NAMALWA (cell line): ENCODE data around the gene SAV1.
"Not testable (repeated sequence)": the region's sequence is repeated elsewhere in the genome, so short reads cannot be mapped to it uniquely, and the experiment has no call there.

Experiments used
- DNase-seq: peaks from one replicate; pipeline ENCODE4 v3.0.0-alpha.2; 2015; ENCODE audit warnings: low spot score

The SAV1 gene

GRCh38 chr14:50667996-50668825 lies at the start of gene SAV1:
TSS of gene SAV1 (minus strand) at chr14:50668306. CDS start at chr14:50667967, 339 bp downstream.
- peak; percentile 57 for DNase-seq

DNA sequence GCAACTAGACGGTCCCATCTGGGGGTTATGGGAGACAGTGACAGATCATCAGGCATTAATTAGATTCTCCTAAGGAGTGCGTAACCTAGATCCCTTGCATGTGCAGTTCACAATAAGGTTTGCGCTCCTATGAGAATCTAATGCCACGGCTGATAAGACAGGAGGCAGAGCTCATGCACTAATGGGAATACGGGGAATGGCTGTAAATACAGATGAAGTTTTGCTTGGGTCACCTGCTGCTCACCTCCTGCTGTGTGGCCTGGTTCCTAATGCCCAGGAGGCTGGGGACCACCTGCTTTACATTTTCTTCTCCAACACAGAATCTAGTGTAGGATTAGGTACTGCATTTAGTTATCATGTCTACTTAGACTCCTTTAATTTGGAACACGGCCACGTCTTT lies 49.7 kb upstream of the SAV1 start:
- DNase-seq = no peak

- peak; percentile 52 for DNase-seq
Measured at GRCh38 chr14:50714450-50715073, 46.5 kb upstream of the SAV1 start.

- no peak for DNase-seq
Measured at GRCh38 chr14:50711043-50711442, 42.9 kb upstream of the SAV1 start.

GRCh38 chr14:50705026-50705593 lies 37.0 kb upstream of the SAV1 start:
- no peak for DNase-seq

DNA sequence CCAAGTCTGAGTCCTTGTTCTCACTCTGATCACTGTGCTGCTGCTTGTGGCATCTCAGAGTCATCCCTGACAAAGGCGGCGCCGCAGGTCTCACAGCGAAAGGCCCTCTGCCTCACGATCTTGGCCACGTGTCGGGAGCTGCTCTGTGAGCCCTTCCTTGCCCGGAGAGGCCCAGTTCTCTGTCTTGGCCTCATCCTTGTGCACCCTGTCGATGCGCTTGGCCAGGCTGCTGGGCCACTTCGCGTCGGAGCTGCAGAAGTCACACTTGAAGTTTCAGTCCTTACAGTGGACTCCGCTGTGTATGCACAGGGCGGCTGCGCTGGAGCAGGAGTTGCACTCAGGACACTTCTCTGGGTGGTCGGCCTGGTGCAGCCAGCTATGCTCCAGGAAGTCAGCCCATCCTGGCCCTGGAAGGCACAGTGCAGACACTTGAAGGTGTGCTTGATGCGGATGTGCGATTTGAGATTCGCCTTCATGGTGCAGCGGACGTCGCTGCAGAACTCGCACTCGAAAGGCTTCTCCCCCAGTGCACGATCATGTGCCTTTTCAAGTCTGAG lies 36.4 kb upstream of the SAV1 start:
- DNase-seq = no peak

DNA sequence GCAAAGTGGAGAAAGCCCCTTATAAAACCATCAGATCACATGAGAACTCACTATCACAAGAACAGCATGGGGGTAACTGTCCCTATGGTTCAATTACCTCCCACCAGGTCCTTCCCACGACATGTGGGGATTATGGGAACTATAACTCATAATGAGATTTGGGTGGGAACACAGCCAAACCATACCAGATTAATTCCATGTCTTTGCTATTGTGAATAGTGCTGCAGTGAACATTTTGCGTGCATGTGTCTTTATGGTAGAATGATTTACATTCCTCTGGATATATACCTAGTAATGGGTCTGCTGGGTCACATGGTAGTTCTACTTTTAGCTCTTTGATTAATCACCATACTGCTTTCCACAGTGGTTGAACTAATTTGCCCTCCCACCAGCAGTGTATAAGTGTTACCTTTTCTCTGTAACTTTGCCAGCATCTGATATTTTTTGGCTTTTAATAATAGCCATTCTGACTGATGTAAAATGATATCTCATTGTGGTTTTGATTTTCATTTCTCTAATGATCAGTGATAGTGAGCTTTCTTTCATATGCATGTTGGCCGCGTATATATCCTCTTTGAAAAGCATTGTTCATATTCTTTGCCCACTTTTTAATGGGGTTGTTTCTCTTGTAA lies 29.7 kb upstream of the SAV1 start:
- DNase-seq = no peak

DNA sequence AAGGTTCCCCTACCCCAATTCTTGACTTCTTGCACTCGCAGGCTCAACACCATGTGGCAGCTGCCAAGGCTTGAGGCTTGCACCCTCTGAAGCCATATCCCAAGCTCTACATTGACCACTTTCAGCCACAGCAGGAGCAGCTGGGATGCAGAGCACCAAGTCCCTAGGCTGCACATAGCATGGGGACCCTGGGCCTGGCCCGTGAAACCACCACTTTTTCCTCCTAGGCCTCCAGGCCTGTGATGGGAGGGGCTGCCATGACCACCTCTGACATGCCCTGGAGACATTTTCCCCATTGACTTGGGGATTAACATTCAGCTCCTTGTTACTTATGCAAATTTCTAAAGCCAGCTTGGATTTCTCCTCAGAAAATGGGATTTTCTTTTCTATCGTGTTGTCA lies 26.2 kb upstream of the SAV1 start:
- DNase-seq = not testable (repeated sequence)

GRCh38 chr14:50688875-50689274 lies 20.8 kb upstream of the SAV1 start:
- no peak for DNase-seq

- no peak for DNase-seq
Measured at GRCh38 chr14:50679674-50680073, 11.6 kb upstream of the SAV1 start.

- DNase-seq = no peak
Measured at GRCh38 chr14:50678163-50678562, 10.1 kb upstream of the SAV1 start.

DNA sequence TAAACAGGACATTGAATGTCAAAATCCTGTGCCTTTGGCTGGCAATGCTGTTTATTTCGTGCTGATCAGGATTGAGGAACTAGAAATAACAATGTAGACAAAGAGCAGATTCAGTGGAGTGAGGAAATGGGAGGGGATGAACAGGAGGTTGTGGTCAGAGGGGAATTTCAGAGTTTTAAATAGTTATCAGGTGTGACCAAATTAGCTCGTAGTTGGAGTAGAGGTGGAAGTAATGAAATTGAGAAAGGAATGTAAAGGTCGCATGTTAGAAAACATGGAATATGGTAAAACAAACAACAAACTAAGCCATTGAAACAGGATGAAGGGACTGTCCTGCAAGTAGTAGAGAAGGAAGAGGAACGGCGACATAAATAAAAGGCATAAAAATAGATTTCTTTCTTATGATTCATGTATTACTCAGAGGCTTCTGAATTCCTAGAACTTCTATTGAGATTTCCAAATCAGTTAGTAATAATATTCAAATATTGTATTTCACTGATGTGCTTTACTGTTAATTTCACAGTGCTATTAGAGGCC lies 9.5 kb upstream of the SAV1 start:
- DNase-seq = no peak

- DNase-seq = no peak
Measured at GRCh38 chr14:50676814-50677516, 8.9 kb upstream of the SAV1 start.

DNA sequence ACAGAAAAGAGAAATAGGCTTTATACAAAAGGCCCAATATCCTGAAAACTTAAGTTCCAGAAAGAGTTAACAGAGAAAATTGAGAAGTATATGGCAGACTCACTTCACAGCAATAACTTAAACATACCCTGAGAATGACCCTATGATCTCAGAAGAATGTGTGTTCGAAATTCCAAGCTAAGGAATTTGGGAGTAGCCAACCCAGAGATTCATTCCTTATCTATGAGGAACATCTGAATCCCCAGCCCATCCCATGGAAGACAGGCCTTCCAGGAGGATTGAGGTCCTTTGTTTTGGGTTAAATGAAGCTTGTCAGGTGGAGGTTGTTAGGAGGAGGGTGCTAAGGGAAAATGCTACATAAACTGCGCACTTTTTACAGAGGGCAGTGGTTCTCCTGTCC lies 7.5 kb upstream of the SAV1 start:
- DNase-seq = no peak

DNA sequence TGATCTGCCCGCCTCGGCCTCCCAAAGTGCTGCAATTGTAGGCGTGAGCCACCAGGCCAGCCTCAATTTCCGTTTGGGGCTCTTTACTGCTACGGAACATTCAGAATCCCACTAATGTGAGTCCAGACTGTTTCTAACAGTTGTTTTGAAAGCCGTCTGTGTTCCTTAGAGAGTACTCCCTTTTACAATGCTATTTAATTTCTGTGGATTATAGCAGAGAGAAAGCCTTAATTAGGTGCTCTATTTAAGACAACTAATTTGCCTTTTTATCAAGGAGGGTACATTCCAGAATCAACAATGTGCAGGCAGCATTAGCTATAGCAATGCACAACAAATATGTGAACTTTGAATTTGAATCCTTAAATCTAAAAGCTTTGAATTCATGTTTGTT lies 2.8 kb upstream of the SAV1 start:
- DNase-seq = no peak

GRCh38 chr14:50670196-50670865 lies 2.2 kb upstream of the SAV1 start:
- no peak for DNase-seq

DNA sequence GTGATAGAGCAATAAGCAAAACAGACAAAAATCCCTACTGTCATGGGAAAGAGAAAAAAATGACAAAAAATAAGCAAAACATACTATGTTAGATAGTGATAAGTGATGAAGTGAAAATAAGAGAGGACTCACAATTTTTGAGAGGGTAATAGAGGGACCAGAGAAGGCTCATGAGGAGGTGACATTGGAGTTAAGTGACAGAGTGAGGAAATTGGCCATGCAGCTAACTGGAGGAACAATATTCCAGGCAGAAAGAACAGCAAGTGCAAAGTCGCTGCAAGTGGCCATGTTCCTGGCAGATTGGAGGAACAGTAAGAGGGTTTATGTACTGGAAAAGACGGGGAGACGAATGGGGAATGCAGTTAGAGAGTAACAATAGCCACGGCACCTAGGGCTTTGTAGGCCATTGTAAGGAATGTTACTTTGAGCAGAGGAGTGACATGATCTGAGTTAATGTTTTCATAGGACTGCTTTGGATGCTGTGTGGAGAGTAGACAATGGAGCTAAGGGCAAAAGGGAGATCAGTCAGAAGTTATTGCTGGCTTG lies 1.4 kb upstream of the SAV1 start:
- no peak for DNase-seq

- no peak for DNase-seq
Measured at GRCh38 chr14:50668826-50669143, 679 bp upstream of the SAV1 start.

GRCh38 chr14:50667684-50667995 lies 466 bp downstream of the SAV1 start:
- peak; percentile 43 for DNase-seq

DNA sequence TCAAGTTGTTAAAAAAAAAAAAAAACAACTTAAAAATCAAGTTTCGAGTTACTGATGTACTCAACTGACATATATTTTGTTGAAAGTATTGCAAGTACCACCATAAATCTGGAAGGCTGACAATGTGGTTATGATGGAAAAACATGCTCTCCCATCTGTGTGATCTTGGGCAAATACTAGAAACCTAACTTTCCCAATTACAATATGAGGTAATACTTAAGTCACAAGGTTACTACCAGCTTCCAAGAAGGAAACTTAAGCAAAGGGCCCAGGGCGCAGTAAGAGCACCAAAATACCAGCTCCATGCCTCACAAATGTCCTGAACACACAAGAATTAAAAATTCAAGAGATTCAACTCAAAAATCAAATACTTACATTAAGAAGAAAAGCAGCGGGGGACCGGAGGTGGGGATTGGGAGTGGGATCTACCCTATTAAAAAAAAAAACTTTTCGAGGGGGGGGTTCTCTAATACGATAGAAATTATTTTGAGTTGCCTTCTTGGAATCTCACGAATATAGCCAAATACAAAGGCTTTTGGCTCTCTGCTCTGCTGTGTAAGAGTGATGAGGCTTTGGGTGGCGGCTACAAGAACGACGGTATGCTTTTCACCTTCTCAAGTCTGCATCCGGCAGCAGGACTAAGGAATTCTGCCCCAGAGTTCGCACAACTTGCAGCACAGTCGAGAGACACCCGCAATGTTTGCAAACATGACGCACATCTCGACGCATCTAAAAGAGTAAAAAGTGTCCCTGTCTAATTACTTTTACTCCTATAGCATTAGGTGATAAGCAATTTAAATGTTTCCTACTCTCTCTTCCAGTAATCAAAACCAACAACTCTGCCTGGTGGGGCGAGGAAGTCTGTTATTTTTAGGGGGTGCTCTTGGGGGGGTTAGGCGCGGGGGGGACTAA lies 1.1 kb downstream of the SAV1 start:
- DNase-seq = peak; percentile 36
